IPS-NIHi11 (cell line): ENCODE data around the gene MAGOHB.
"Not testable (repeated sequence)": the region's sequence is repeated elsewhere in the genome, so short reads cannot be mapped to it uniquely, and the experiment has no call there.

Source experiments
- DNase-seq: peaks from one replicate; pipeline ENCODE4 v3.0.0; 2012; ENCODE audit warnings: mixed read lengths, low spot score

The MAGOHB gene

DNA sequence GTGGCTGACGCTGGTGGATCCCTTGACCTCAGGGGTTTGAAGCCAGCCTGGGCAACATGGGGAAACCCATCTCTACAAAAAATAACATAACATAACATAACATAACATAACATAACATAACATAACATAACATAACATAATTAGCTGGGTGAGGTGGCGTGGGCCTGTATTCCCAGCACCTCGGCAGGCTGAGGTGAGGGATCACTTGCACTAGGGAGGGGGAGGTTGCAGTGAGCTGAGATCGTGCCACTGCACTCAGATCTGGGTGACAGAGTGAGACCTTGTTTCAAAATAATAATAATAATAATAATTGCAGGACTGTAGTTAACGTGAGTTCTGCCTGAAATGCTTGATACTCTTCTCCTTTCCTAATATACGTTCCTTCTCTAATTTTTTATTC, 1.3 kb downstream of the MAGOHB start:
- no peak for DNase-seq

DNA sequence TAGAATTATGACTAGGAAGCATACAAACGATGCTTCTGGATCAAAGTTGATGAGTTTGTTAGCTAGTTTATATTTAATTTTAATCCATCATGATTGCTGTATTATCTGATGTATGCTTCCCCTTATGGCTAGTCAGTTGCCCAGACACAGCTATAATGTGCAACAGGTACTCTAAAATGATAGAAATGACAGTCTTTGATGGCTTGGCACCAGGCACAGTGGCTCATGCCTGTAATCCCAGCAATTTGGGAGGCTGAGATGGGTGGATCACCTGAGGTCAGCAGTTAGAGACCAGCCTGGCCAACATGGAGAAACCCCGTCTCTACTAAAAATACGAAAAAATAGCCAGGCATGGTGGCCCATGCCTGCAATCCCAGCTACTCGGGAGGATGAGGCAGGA, 2.2 kb downstream of the MAGOHB start:
- not testable (repeated sequence) for DNase-seq

DNA sequence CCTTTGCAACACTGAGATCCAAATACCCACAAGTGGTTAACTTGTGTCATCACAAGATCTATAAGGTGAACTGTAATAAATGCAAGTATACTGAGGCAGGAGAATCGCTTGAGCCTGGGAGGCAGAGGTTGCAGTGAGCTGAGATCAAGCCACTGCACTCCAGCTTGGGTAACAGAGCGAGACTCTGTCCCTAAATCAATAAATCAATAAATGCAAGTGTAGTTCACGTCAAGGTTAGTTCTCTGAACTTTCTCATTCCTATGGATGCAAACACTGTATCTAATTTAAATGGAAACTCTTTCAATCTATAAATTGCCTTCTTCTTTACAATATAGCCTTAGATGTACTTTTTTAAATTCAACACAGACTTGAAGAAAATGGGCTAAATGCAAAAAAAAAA, 3.2 kb downstream of the MAGOHB start:
- DNase-seq = no peak

DNA sequence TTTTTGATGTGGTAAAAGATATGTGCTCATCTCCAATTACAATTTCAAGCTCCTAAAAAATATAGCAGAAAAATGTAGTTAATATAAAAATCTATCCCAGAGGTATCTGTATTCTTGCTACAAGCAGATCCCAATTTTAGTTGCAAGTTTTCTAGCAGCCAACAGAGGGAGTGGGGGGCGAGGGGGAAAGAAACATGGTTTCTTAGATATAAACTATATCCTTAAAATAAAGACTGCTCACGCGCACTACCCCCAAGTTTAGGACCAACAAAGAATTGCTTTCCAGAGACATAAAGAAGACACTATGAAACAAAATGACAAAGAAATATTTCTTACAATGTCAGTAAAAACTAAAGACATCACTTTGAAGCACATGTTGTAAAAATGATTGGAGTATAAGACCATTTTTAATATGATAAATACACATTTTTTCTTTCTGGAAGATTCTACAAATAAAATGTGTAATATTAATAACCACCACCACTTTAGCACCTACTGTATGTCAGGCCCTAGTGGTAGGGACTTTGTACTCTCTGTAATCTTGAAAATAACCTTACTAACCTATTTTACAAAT, 5.4 kb downstream of the MAGOHB start:
- no peak for DNase-seq

DNA sequence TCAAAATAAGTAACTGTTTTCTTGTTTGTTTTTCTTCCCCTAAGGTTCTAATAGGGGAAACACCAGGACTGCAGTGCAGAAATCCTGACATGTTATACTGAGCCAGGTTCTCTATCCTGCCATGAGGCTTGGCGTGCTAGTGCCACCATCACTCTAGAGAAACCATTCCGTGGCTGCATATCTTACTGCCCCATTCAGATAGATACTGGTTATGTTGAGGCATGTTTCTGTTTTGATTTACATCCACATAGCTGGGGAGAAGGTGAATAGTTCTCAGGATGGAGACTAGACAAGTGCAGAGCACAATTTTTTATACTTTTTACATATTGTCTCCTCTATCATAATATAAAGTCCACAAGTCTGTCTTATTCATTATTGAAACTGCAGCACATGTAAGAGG, 11.5 kb downstream of the MAGOHB start:
- no peak for DNase-seq

DNA sequence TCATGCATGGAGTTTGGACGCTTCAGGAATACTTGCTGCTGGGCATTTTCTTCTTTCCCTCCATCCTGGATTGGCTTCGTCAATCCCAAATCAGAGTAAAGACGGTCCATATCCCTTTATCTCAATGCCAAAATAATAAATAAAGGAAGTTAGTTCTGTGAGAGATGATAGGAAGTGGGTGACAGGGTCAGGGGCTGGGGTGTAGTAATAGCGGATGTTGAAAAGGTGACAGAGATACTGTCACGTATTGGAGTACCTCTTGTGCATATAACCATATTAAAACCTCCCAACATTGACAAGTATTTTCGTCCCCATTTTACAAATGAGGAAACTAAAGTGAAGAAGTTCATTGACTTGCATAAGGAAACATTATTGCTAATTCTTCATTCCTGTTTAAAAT, 12.4 kb downstream of the MAGOHB start:
- no peak for DNase-seq

DNA sequence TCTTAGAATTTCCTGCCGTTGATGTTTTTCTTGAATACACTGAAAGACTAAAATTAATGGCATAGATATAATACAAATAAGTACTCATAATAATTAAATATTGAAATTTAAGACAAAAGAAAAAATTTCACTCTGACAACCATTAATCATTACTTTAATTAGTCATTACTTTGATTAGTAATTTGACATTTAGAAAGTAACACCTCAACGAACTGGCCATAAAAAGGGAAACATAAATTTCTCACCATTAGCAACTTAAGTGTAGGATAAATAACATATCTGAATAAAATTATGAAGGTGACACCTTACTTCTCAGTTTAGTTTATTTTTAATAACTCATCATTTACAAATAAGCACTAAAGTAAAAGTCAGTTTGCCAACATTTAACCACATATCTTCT, 17.5 kb downstream of the MAGOHB start:
- DNase-seq = no peak

DNA sequence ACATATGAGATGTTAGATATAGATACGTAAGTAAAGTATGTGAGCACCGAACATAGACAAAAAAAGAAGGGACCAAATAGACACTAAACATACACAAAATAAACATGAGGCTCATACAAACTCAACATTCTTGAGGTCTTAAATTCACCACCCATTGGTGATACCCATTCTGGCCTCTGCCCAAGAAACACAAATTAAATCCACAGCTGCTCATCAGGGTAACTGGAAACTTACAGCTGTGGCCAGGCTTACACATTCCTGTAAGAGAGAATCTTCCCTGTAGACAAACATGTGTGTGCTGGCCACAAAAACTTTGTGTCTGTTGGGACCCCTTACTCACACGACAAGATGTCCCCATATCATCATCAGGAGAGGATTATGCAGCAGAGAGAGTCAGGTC, 22.4 kb downstream of the MAGOHB start:
- DNase-seq = no peak

DNA sequence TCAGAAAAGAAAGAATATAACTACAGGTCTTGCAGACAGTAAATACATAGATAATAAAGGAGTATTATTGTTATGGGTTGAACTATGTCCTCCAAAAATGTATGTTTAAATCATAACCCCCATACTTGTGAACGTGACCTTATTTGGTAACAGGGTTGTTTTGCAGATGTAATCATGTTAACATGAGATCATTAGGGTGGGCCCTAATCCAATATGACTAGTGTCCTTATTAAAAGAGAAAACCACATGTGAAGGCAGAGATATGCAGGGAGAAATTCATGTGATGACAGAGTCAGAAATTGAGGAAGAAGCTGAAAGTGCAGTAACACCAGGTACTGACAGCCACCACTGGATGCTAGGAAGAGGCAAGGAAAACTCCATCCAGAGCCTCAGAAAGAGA, 29.0 kb downstream of the MAGOHB start:
- no peak for DNase-seq

DNA sequence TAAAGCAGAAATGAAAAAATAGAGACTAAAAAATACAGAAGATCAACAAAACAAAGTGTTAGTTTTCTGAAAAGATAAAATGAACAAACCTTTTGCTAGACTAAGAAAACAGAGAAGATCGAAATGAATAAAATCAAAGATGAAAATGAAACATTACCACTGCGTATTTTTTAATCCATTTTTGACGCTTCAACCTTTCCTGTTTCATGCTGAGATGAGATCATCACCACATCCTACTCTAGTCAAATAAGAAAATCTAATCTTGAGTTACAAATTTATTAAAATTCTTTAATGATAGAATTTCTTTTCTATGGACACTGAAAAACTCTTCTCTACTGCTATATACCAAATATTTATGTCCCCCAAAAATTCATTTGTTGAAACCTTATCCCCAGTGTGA, 30.7 kb downstream of the MAGOHB start:
- no peak for DNase-seq

DNA sequence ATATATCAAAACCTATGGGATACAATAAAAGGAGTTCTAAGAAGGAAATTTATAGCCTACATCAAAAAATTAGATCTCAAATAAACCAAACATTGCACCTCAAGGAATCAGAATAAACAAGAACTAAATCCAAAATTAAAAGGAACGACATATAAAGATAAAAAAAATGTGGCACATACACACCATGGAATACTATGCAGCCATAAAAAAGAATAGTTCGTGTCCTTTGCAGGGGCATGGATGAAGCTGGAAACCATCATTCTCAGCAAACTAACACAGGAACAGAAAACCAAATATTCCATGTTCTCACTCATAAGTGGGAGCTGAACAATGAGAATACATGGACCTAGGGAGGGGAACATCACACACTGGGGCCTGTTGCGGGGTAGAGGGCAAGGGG, 31.3 kb downstream of the MAGOHB start:
- DNase-seq = not testable (repeated sequence)

DNA sequence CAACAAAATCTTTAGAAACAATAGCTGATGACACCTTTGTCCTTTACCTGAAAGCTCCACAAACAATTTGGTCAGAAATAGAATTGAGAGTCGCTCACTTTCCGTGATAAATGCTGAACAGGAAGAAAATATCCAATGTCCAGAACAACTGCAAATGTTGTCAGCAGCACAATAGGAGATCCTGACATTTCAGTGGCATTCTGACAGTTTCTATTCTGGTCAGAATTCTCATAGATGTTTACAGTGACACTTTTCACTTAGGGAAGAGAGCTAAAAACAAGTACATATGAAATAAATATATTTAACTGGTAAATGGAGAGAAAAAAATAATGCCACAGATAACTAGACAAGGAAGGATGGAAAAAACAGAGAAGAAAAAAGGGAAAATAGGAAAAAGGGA, 39.1 kb downstream of the MAGOHB start:
- DNase-seq = no peak

DNA sequence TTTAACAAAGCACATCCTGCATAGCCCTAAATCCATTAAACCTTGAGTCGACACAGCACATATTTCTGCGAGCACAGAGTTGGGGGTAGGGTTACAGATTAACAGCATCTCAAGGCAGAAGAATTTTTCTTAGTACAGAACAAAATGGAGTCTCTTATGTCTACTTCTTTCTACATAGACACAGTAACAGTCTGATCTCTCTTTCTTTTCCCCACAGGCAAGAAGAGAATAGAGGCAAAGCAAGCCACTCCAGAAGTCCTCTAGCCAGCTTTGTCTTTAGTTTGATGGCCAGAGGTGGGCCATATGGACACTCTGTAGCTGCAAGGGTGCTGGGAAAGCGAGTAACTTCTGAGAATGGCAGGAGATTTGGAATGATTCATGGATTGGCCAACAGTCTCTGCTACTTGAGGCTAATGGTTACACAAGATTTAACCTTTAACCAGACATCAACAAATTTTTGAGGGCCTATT, 41.4 kb downstream of the MAGOHB start:
- DNase-seq = not testable (repeated sequence)

DNA sequence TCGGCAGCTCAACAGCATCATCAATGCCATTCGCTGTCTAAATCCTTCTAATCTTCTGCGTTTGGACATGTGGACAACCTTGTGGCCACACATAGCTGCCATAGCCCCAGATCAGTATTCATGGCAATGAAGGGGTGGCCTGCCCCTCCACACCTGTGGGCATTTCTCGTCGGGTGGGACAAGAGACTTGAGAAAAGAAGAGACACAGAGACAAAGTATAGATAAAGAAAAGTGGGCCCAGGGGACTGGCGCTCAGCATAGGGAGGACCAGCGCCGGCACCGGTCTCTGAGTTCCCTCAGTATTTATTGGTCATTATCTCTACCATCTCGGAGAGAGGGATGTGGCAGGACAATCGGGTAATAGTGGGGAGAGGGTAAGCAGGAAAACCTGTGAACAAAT, 42.3 kb downstream of the MAGOHB start:
- DNase-seq = no peak

DNA sequence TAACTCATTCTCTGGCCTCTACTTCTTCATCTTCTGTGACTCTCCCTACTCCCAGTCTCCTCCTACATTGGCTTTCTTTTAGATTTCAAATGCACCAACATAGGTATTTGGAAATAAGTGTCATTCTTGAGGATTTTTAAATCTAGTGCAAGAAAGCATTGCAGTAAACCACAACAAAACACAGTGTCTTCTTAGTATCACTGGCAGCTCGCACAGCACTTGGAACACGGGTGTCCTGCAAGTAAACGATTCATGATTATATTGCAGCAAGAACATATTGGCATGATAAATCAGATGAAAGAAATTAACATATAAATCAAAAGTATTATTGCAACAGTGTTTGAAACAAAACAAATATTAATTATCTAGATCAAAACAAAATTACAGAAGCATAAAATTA, 45.6 kb downstream of the MAGOHB start:
- no peak for DNase-seq

DNA sequence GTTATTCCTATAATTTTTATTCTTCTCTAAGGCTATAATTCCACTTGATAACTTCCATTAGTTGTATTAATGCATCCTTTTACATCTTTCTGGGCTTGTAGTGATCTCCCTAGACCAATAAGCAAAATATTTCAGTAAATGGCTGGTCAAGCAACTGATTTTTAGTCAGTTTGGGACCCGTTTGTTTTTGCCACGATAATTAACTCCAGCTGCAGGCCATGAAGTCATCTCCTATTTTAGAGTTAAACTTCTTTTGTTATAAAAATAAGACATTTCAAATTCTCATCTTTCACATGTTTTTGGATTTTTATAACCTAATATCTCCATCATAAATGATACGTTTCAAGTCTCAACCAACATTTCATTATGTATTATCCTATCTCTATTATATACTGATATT, 49.4 kb downstream of the MAGOHB start:
- no peak for DNase-seq

DNA sequence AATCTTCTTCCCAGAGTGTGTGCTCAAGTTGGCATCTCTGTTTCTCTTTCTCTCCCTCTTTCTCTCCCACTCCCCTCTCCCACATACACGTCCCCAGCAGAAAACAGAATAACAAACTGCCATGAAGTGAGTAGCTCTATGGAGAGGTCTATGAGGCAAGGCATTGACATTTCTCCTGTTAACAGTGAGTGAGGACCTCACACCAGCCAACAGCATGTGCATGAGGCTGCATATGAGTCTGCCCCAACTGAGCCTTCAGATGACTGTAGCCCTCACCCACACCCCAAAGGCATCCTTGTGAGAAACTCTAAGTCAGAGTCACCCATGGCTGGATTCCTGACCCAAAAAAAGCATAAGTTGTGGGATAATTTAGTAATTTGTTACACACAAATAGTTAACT, 50.4 kb downstream of the MAGOHB start:
- DNase-seq = no peak

DNA sequence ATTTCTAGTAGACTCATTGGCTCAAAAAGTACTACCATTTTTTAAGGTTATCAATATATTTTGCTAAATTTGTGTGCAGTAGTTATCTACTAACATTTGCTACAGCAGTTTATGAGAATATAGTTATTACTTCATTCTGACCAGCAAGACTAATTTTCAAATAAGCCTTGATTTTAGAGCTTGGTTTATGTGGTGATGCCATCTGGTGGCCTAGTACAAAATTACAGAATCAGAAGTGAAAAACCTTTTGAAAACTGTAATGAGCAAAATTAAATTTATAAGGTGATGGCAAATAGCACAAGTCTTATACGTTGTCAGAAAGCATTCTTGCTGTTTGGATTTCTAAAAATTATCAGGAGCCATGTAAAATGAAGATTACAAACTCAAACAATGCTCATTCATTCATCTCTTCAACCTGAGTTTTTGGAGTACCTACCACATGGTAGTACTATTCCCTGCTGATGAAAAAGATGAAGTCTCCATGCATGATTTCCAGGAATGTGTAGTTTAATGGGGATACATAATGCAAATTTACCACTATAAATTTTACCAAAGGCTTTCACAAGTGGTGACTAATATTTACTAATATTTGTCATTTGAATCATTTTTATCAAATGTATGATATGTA, 51.0 kb downstream of the MAGOHB start:
- DNase-seq = peak; percentile 33

DNA sequence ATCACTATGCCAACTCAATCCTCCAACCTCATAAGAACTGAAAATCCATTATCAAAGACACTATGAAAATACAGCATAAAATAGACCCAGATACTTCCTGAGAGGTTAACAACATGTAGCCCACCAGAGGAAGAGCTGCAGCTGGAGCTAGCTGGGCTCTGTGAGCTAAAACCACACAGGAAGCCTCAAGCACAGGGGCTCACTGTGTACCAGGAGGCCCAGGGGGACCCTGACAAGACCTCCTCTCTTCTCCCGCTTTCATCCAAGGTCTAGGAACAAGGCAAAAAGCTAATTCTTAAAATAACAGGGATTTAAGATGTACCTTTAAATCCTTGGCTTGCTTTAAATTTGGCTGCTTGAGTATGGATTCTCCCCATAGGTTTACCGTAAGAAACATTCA, 54.2 kb downstream of the MAGOHB start:
- DNase-seq = no peak

DNA sequence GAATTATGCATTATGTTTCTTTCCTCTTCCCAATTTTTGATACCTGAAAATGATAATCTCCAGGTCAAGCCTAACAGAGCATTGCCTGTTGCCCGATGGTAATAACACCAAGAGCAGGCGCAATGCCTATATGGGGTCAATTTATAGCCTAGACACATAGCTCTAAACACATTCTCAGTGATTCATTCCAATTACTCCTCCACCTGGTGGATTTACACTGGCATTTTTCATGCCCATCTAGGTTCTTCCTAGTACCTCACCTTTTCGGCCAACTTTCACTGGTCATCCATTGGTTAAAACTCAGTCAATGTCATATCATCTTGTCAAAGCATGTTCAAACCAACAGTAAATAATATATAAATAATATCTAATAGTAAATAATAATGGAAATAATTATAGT, 54.6 kb downstream of the MAGOHB start:
- DNase-seq = no peak

DNA sequence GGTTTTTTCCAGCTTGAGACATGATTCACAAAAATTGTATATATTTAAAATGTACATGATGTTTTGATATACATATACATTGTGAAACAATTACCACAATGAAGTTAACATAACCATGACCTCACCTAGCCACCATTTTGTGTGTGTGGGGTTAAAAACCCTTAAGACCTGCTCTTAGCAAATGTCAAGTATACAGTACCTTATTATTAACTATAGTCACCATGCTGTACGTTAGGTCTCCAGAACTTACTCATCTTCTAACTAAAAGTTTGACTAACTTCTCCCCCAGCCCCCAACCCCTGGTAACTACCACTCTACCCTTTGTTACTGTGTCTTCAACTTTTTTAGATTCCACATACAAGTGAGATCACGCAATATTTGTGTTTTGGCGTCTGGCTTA, 55.1 kb downstream of the MAGOHB start:
- no peak for DNase-seq

DNA sequence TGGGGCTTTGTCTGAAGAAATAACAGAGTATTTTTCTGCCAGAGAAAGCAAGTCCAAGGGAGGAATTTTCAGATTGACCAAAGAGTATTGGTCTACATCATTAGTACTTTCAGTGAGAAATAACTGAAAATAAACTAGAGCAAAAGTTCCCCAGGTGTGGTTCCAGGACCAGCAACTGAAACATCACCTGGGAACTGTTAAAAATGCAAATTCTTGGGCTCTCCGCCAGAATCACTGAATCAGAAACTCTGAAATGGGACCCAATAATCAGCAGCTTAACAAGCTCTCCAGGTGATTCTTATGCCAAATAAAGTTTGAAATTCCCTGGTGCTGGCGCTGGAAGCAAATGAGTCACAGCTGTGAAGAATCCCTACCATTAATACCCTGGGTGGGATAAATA, 55.6 kb downstream of the MAGOHB start:
- no peak for DNase-seq

DNA sequence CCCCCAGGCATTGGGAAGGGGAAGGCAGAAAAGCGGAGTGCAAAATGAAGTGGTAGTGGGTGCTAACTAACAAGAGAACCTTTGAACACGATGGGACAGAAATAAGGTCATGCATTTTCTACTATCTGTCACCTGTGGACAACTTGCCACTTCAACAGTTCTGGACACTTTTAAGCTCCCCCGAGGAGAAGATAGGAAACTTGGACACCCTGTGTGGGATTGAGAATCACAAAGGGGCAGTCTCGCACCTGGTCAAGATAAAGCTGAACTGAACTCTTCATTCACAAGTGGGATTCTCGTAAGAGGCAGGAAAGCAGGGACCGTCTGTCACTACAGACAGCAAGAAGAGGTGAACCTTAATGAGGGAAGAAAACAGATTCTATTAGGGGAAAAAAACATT, 56.1 kb downstream of the MAGOHB start:
- no peak for DNase-seq

DNA sequence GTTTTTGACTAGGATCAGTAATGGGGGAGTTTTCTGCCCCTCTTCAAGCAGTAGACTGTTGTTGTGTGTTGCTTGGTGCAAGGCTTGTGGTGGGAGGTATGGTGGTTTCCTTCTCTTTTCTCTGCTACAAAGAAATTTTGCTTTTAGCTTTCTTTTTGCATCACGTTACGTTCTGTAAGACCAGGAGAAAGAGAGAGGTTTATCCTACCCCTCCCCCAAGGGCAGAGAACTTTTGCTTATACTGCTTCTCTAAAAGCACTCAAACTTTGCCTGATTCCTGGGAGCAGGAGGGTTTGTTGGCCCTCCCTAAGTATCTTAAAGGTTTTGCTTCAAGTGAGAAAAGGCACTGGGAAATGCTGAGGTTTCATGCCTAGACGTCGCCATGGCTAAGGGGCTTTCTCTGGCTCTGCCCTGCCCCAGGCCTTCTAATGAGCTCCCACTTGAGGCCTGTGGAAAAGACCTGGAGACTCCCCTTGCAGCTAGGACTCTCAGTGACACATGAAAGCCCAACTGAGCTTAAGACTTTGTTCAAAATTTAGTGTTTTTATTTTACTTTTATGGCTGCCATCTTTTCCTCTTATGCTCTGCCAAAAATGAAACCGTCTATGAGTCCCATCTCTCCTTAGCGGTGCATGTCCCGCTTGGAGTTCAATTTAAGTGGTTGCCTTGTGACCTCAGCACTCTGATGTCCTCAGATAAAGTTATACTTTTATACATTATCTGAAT, 58.5 kb downstream of the MAGOHB start:
- no peak for DNase-seq
